ENCODE data around the gene LHX4. TPM values are rescaled to one million over a fixed set of nuclear protein-coding genes. Genes with fewer than 3 reads are reported as not detected.

The LHX4 gene
- total and polyA plus RNA-seq, 2 of the 8 experiments (the other 6 are each of a cell fraction or from before 2014, with no cell fraction given): 0.85 to 4.9 TPM

DNA sequence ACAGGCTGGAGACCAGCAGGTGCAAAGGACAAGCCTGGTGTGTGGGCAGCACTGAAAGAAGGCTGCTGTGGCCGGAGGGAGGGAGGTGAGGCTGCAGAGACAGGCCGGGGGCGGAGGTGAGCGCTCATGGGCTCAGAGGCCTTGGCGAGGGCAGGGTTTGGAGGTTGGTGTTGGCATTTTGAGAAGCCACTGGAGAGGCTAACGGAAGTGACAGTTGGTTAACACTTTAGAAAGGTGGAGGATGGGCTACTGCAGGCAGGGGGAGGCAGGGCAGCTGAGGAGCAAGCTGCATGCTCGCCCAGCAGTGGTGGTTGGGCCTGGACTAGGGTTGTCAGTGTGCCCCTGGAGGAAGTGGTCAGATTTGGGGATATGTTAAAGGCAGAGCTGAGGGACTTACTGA is 37.9 kb upstream of the LHX4 start:
- ChIA-PET POLR2A (ENCODE audit: partially characterized antibody) (interaction anchor here (1.2 kb wide), 1 partner anchor 9 kb away, joined by 4 read pairs; no protein-coding TSS in a partner anchor), CTCF (ENCODE audit: partially characterized antibody) (interaction anchor here (0.8 to 2.0 kb wide), 7 partner anchors 9 to 60 kb away, joined by 3 to 19 read pairs (median 4); no protein-coding TSS in a partner anchor)
- Histone ChIP-seq H2AK5ac (ENCODE audit: low read depth, low read length) (no peak overlapping the region), H4K20me1 (replicated peaks in 1 of 2; ENCODE audit: control insufficient read depth in 1 of 2, insufficient read depth in 2 of 2, low read length in 2 of 2) (peaks cover 0 to 9% of the 10 kb centered on the region in 2 experiments), H3K4me2 (ENCODE audit: insufficient read depth in 1 of 2, low read depth in 2 of 2, low read length in 2 of 2) (no peak overlapping the region), H3K36me3 (ENCODE audit: control insufficient read depth in 2 of 4, insufficient read depth in 4 of 4, low read length in 3 of 4) (peaks cover 9 to 20% (median 14%) of the 10 kb centered on the region in 4 experiments; a peak in 6 of 8 replicates), H3K79me1 (ENCODE audit: low read depth, low read length) (no peaks in the 10 kb centered on the region; the same call in 1 of the 2 replicates), H2BK5ac (ENCODE audit: low read depth, low read length) (no peak overlapping the region), H3K27ac (ENCODE audit: low read depth, low read length) (no peak overlapping the region), H3K14ac (ENCODE audit: insufficient read length) (no peak overlapping the region), H3K18ac (ENCODE audit: extremely low read depth, low read length) (no peak overlapping the region), H3K4ac (replicated peaks; ENCODE audit: insufficient read length, low read depth, low read length) (no peak overlapping the region), H2AFZ (ENCODE audit: low read length) (no peak overlapping the region), H4K8ac (ENCODE audit: extremely low read depth, insufficient read depth, low read length) (no peak overlapping the region), H3K79me2 (ENCODE audit: control insufficient read depth in 1 of 2, insufficient read depth in 2 of 2, low read length in 2 of 2) (no peaks in the 10 kb centered on the region), H3K27me3 (replicated peaks in 1 of 4; ENCODE audit: control insufficient read depth in 3 of 4, extremely low read depth in 1 of 4, insufficient read depth in 3 of 4, low read length in 3 of 4) (no peaks in the 10 kb centered on the region), H3K23me2 (ENCODE audit: low read depth, low read length) (no peaks in the 10 kb centered on the region), H3K23ac (ENCODE audit: insufficient read length) (no peak overlapping the region), H3K56ac (replicated peaks; ENCODE audit: insufficient read length, low read depth, low read length) (no peak overlapping the region), H4K91ac (replicated peaks; ENCODE audit: insufficient read length, low read length) (no peak overlapping the region), H2BK20ac (ENCODE audit: low read length) (no peak overlapping the region), H3K9me3 (ENCODE audit: insufficient read depth in 2 of 2, low read depth in 1 of 2, low read length in 1 of 2) (no peaks in the 10 kb centered on the region), H2BK120ac (replicated peaks; ENCODE audit: low read depth, low read length) (no peak overlapping the region), H3K9ac (replicated peaks in 1 of 4; ENCODE audit: extremely low read depth in 1 of 4, low read depth in 3 of 4, low read length in 3 of 4) (no peak overlapping the region), H2BK12ac (ENCODE audit: low read depth, low read length) (no peak overlapping the region), H3K4me1 (replicated peaks in 1 of 4; ENCODE audit: control insufficient read depth in 3 of 4, insufficient read depth in 4 of 4, low read length in 3 of 4) (peaks cover 0 to 1% (median 0%) of the 10 kb centered on the region in 4 experiments; a peak in 1 of 7 replicates), H3K4me3 (ENCODE audit: extremely low read depth in 1 of 4, insufficient read depth in 2 of 4, low read depth in 3 of 4, low read length in 4 of 4) (no peak overlapping the region), H2BK15ac (ENCODE audit: low read length) (no peak overlapping the region), H4K5ac (ENCODE audit: insufficient read length, low read depth, low read length) (no peak overlapping the region)
- WGBS, 2 experiments (ENCODE audit: extremely low coverage in 1 of 2, insufficient coverage in 1 of 2, insufficient read length in 1 of 2, insufficient replicate concordance in 2 of 2, low coverage in 1 of 2, low lambda C conversion rate in 2 of 2, missing lambda C conversion rate in 1 of 2): 90% methylated on average over 6 of the region's 7 CpGs; no CpG with 5 or more reads in 1 of the 2 experiments
- no peak for FAIRE-seq
- DNase-seq (ENCODE audit: low read depth in 1 of 2, low spot score in 2 of 2): no peak
- TF ChIP-seq FOSL1 (IDR thresholded peaks at IDR 0.05; ENCODE audit: insufficient read depth, low read depth, low read length): no peak
- no peak for TF ChIP-seq SUZ12 (IDR thresholded peaks at IDR 0.05; ENCODE audit: low read length)
- no peak for TF ChIP-seq HDAC6 (IDR thresholded peaks at IDR 0.05; ENCODE audit: low read depth, low read length)
- no peak for TF ChIP-seq KDM1A (IDR thresholded peaks at IDR 0.05; ENCODE audit: borderline replicate concordance, low read length)
- no peak for TF ChIP-seq SP4 (IDR thresholded peaks at IDR 0.05; ENCODE audit: low read length)
- no peak for TF ChIP-seq NANOG (IDR thresholded peaks at IDR 0.05; ENCODE audit: insufficient read depth, low read depth, low read length, poor library complexity, severe bottlenecking)
- no peak for TF ChIP-seq BACH1 (IDR thresholded peaks at IDR 0.05; ENCODE audit: low read length)
- no peak for TF ChIP-seq CHD1 (IDR thresholded peaks at IDR 0.05; ENCODE audit: low read depth, low read length)
- TF ChIP-seq POU5F1 (IDR thresholded peaks at IDR 0.05; ENCODE audit: low read depth, low read length): no peak
- no peak for TF ChIP-seq RNF2 (IDR thresholded peaks at IDR 0.05; ENCODE audit: borderline replicate concordance, low read depth, low read length, missing control alignments, poor library complexity, severe bottlenecking)

Data from H1 (cell line).